GM21528 (cell line): ENCODE results near the gene SLC17A1.

Experiments
- ATAC-seq: cut with Tn5 transposase; IDR thresholded peaks from one replicate; pipeline ENCODE4 v1.9.1; 2021; ENCODE audit warnings: mild to moderate bottlenecking, moderate library complexity; ENCODE audit not compliant: unreplicated experiment, low FRiP score

Gene SLC17A1

GRCh38 chr6:25833136-25833535 lies 1.3 kb upstream of the SLC17A1 start:
- no peak for ATAC-seq

GRCh38 chr6:25832670-25833069 lies 818 bp upstream of the SLC17A1 start:
- ATAC-seq, result no peak

- ATAC-seq, result no peak
Measured at GRCh38 chr6:25832307-25832662, 433 bp upstream of the SLC17A1 start.

- no peak for ATAC-seq
Measured at GRCh38 chr6:25830458-25830857, 1.4 kb downstream of the SLC17A1 start.

- ATAC-seq, result no peak
Measured at GRCh38 chr6:25829375-25829774, 2.5 kb downstream of the SLC17A1 start.

GRCh38 chr6:25821341-25821740 lies 10.5 kb downstream of the SLC17A1 start:
- ATAC-seq, result no peak

GRCh38 chr6:25816252-25816651 lies 15.6 kb downstream of the SLC17A1 start:
- ATAC-seq, result no peak

GRCh38 chr6:25815194-25815593 lies 16.7 kb downstream of the SLC17A1 start:
- ATAC-seq, result no peak

- no peak for ATAC-seq
Measured at GRCh38 chr6:25804804-25805203, 27.0 kb downstream of the SLC17A1 start.

GRCh38 chr6:25801436-25801835 lies 30.4 kb downstream of the SLC17A1 start:
- ATAC-seq, result no peak

- ATAC-seq, result no peak
Measured at GRCh38 chr6:25794784-25795183, 37.1 kb downstream of the SLC17A1 start.

- no peak for ATAC-seq
Measured at GRCh38 chr6:25793970-25794369, 37.9 kb downstream of the SLC17A1 start.

- ATAC-seq, result no peak
Measured at GRCh38 chr6:25792016-25792415, 39.8 kb downstream of the SLC17A1 start.

- no peak for ATAC-seq
Measured at GRCh38 chr6:25789475-25789874, 42.4 kb downstream of the SLC17A1 start.

GRCh38 chr6:25788305-25788922 lies 43.4 kb downstream of the SLC17A1 start:
- no peak for ATAC-seq

GRCh38 chr6:25787428-25787827 lies 44.4 kb downstream of the SLC17A1 start:
- ATAC-seq, result no peak

- no peak for ATAC-seq
Measured at GRCh38 chr6:25781134-25781533, 50.7 kb downstream of the SLC17A1 start.

GRCh38 chr6:25777856-25778649 lies 53.8 kb downstream of the SLC17A1 start:
- no peak for ATAC-seq

GRCh38 chr6:25777031-25777430 lies 54.8 kb downstream of the SLC17A1 start:
- no peak for ATAC-seq

GRCh38 chr6:25774120-25774715 lies 57.6 kb downstream of the SLC17A1 start:
- no peak for ATAC-seq

GRCh38 chr6:25769983-25770382 lies 61.9 kb downstream of the SLC17A1 start:
- ATAC-seq, result no peak

- ATAC-seq, result no peak
Measured at GRCh38 chr6:25768566-25768965, 63.3 kb downstream of the SLC17A1 start.
